ENCODE measurements around the gene THBS4. TPM values are rescaled to one million over a fixed set of nuclear protein-coding genes. Genes with fewer than 3 reads are reported as not detected.

The THBS4 gene
- total RNA-seq, 1 donor from 2014 or later: 0.29 TPM

DNA sequence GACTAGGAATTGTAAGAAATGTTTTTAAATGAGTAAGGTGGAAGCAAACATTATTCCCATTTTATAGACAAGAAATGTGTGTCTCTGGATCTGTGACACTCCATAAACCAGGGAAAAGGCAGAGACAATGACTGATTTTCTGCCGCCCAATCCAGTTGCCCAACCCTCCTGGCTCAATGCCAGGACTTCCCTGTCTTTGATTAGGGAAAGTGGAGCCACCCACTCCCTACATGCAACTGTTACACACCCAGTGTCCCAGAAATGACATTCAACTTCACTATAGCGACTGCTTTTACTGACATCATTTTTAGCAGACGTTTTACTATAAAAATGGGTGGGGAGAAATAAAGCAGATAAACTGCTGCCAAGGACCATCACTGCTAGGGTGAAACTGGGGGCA lies 79.7 kb downstream of the THBS4 start:
- H3K4me3 ChIP-seq (ENCODE audit: low read depth, low read length): no peak overlapping the region
- TF ChIP-seq, protein P1, sequence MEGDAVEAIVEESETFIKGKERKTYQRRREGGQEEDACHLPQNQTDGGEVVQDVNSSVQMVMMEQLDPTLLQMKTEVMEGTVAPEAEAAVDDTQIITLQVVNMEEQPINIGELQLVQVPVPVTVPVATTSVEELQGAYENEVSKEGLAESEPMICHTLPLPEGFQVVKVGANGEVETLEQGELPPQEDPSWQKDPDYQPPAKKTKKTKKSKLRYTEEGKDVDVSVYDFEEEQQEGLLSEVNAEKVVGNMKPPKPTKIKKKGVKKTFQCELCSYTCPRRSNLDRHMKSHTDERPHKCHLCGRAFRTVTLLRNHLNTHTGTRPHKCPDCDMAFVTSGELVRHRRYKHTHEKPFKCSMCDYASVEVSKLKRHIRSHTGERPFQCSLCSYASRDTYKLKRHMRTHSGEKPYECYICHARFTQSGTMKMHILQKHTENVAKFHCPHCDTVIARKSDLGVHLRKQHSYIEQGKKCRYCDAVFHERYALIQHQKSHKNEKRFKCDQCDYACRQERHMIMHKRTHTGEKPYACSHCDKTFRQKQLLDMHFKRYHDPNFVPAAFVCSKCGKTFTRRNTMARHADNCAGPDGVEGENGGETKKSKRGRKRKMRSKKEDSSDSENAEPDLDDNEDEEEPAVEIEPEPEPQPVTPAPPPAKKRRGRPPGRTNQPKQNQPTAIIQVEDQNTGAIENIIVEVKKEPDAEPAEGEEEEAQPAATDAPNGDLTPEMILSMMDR (conservative IDR thresholded peaks at IDR 0.05; ENCODE audit: low read depth, low read length): no peak
- DNase-seq (ENCODE audit: low read depth): no peak

DNA sequence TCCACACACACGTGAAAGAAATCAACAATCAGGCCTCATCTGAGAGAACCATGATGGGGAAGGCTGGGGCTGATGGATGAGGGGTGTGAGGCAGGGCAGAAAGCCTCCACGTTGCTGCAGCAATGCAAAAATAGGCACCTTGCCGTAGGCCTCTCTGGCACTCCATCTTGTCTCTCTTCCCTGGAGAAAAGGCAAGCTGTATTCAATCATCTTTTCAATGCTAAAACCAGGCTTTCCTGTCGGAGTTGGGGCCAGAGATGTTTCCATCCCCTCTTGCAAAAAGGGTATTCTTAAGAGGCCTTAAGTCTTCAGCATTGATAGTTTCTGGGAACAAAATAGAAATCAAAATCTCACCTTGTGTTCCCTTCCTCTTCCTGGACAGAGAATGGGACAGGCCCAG lies 80.9 kb downstream of the THBS4 start:
- TF ChIP-seq, protein P1 (conservative IDR thresholded peaks at IDR 0.05; ENCODE audit: low read depth, low read length): no peak
- no peak overlapping the region for H3K4me3 ChIP-seq (ENCODE audit: low read depth, low read length)
- no peak for DNase-seq (ENCODE audit: low read depth)

DNA sequence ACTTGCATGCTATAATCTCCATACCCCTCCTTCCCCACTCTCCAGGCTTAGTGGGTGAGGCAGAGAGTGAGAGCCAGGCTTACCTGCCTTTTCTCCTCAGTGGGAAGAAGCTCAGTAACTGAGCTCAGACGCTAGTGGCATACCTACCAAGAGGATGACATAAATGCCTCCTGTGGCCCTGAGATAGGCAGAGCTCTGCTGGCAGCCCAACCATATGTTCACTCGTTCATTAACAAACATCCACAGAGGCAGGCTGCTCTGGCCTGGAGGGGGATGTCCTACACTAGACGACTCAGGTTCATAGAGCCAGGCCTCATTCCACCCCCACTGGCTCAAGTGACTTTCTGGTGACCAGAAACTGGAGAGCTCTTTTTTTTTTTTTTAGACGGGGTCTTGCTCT lies 81.3 kb downstream of the THBS4 start:
- DNase-seq (ENCODE audit: low read depth): no peak
- TF ChIP-seq, protein P1 (conservative IDR thresholded peaks at IDR 0.05; ENCODE audit: low read depth, low read length): no peak
- H3K4me3 ChIP-seq (ENCODE audit: low read depth, low read length): no peak overlapping the region

DNA sequence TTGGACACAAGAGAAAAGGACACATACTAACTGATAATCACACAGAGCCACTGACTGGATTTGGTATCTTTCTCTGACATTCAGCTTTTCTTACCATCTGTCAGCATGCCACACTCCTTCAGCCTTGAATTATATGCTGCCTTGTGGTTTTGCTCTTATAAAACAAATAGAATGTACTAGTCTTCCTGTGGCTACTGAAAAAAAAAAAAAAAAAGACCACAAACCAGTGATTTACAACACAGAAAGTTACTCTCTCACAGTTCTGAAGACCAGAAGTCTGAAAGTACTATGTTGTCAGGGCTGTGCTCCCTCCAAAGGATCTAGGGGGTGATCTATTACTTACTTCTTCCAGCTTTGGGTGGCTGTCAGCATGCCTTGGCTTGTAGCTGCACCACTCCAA lies 82.3 kb downstream of the THBS4 start:
- TF ChIP-seq, protein P1 (conservative IDR thresholded peaks at IDR 0.05; ENCODE audit: low read depth, low read length): no peak
- DNase-seq (ENCODE audit: low read depth): no peak

DNA sequence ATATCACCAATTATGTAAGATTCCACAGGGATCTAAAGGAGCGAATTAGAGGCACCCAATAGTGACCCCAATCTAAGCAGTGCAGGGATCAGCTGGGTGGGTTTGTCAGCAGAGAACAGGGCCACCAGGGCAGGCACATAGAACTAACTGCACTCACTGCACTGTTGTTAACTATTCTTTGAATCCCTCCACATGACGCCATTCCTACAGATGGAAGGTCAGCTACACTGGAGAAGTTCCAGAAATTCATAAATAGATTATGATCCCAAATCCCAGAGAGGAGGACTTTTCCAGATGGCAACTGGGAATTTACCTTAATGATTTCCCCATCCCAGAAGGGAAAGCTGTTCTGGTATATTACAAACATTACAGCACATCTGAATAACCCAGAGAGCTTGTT lies 84.2 kb downstream of the THBS4 start:
- TF ChIP-seq, protein P1 (conservative IDR thresholded peaks at IDR 0.05; ENCODE audit: low read depth, low read length): no peak
- no peak for DNase-seq (ENCODE audit: low read depth)
- H3K4me3 ChIP-seq (ENCODE audit: low read depth, low read length): no peak overlapping the region

More for the DNA sequence above, 82.3 kb downstream of the THBS4 start:
- no peak overlapping the region for H3K4me3 ChIP-seq (ENCODE audit: low read depth, low read length)

DNA sequence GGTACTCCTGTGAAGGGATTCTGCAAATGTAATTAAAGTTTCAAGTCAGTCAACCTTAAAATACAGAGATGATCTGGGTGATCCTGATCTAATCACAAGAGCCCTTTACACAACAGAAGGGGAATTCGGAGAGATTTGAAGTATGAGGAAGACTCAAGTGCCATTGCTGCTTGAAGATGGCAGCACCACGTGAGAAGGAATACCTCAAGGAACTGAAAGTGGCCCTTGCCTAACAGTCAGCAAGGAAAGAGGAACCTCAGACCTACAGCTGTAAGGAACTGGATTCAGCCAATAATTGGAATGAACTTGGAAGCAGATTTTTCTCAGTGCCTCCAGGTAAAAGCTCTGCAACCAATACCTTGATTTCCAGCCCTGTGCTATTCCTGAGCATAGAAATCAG lies 87.4 kb downstream of the THBS4 start:
- TF ChIP-seq, protein P1 (conservative IDR thresholded peaks at IDR 0.05; ENCODE audit: low read depth, low read length): no peak

DNA sequence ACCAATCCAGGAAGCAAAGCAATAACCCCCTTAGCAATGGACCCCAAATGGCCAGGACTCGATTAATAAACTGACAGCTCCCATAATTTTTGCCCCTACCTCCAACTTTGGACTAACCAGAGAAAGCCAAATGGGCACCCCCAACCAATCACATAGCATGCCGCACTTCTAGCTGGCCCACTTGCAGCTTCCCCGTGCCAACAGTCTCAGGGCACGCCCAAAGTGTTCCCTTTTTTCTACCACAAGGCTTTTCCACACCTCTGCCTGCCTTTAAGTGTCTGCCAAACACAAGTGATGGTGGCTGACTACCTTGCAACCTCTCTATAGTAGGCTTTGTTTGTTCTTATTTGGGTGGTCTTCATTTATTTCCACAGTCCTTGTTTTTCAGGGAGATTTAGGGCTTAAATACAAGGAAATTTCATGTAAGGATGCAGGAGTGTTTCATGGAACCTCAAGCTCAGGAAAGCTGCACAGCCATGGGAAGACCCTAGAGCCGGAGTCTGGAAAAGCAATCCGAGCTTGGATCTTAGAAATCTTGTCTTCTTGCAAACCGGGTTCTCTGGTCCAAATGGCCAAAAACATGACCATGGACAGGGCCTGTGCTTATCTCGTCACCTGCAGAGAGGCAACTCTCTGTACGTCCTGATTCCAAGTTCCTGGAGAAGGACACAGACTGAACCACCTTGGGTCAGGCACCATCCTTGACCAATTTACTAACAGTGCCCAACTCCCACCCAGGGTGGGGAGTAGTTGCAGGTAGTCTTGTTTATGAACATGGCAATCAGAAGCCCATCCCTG lies 89.2 kb downstream of the THBS4 start:
- no peak overlapping the region for H3K4me3 ChIP-seq (ENCODE audit: low read depth, low read length)
- TF ChIP-seq, protein P1 (conservative IDR thresholded peaks at IDR 0.05; ENCODE audit: low read depth, low read length): no peak
- DNase-seq (ENCODE audit: low read depth): no peak

More for the DNA sequence above, 87.4 kb downstream of the THBS4 start:
- no peak for DNase-seq (ENCODE audit: low read depth)
- no peak overlapping the region for H3K4me3 ChIP-seq (ENCODE audit: low read depth, low read length)
